Mucosa of stomach (tissue), 1 donor: Measurements from ENCODE around the gene LRRIQ3.
"Not testable (repeated sequence)": the region's sequence is repeated elsewhere in the genome, so short reads cannot be mapped to it uniquely, and the experiment has no call there.

Experiments
- H3K27me3 ChIP-seq: one replicate; pipeline ENCODE4 v1.7.0; 2013; ENCODE audit warnings: mild to moderate bottlenecking, low read length; ENCODE audit not compliant: control insufficient read depth, insufficient read depth
- H3K36me3 ChIP-seq: one replicate; pipeline ENCODE4 v1.7.0; 2013; ENCODE audit warnings: low read length; ENCODE audit not compliant: control insufficient read depth, insufficient read depth
- H3K4me1 ChIP-seq: one replicate; pipeline ENCODE4 v1.7.0; 2013; ENCODE audit warnings: mild to moderate bottlenecking, low read length; ENCODE audit not compliant: control insufficient read depth, insufficient read depth
- H3K4me3 ChIP-seq: one replicate; pipeline ENCODE4 v1.7.0; 2013; ENCODE audit warnings: low read length
- H3K9ac ChIP-seq: one replicate; pipeline ENCODE4 v1.7.0; 2013; ENCODE audit warnings: mild to moderate bottlenecking, low read length, moderate library complexity
- H3K9me3 ChIP-seq: one replicate; pipeline ENCODE4 v1.7.0; 2013; ENCODE audit warnings: mild to moderate bottlenecking, low read length, moderate library complexity; ENCODE audit not compliant: control insufficient read depth
- donor health status: Pancreatic carcinoma.

LRRIQ3 gene

GRCh38 chr1:74197255-74197654 lies 721 bp downstream of the LRRIQ3 start:
- H3K36me3 ChIP-seq = no peaks in the 10 kb centered on the region
- peak overlapping the region; percentile 89 for H3K4me3 ChIP-seq
- H3K27me3 ChIP-seq = no peaks in the 10 kb centered on the region
- H3K9me3 ChIP-seq = no peaks in the 10 kb centered on the region
- H3K9ac ChIP-seq = peak overlapping the region; percentile 91
- H3K4me1 ChIP-seq = no peaks in the 10 kb centered on the region

DNA sequence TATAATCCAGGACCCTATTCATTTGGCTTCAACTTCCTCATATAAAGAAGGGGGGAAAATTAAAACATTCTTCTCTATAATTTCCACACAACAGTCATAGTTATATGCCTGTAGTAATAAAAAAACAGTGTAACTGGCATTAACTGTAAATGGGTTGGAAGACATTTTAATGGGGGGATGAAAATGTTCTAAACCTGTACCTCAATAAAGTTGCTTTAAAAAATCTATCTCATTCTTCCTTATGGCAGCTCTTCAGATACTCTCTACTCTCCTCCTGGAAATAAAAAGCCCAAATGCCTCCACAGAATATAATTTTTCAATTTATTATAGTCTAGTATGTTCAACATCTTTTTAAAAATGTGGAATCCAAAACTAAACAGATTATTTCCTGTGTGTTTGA lies 2.6 kb downstream of the LRRIQ3 start:
- H3K27me3 ChIP-seq = no peaks in the 10 kb centered on the region
- H3K4me3 ChIP-seq = no peak overlapping the region
- no peaks in the 10 kb centered on the region for H3K4me1 ChIP-seq
- H3K9ac ChIP-seq = no peak overlapping the region
- no peaks in the 10 kb centered on the region for H3K36me3 ChIP-seq
- no peaks in the 10 kb centered on the region for H3K9me3 ChIP-seq

GRCh38 chr1:74193908-74194307 lies 4.1 kb downstream of the LRRIQ3 start:
- Histone ChIP-seq H3K9me3 (no peaks in the 10 kb centered on the region), H3K36me3 (no peaks in the 10 kb centered on the region), H3K9ac (no peak overlapping the region), H3K4me3 (no peak overlapping the region), H3K4me1 (no peaks in the 10 kb centered on the region), H3K27me3 (no peaks in the 10 kb centered on the region)

GRCh38 chr1:74180490-74180889 lies 17.5 kb downstream of the LRRIQ3 start:
- Histone ChIP-seq H3K9me3 (no peaks in the 10 kb centered on the region), H3K4me3 (no peak overlapping the region), H3K9ac (no peak overlapping the region), H3K4me1 (no peaks in the 10 kb centered on the region), H3K27me3 (no peaks in the 10 kb centered on the region), H3K36me3 (no peaks in the 10 kb centered on the region)

- not testable (repeated sequence) for H3K4me1 ChIP-seq, H3K4me3 ChIP-seq, H3K36me3 ChIP-seq
These were observed 23.6 kb downstream of the LRRIQ3 start for GRCh38 chr1:74174423-74174822.

GRCh38 chr1:74162333-74162732 lies 35.6 kb downstream of the LRRIQ3 start:
- Histone ChIP-seq H3K36me3 (no peaks in the 10 kb centered on the region), H3K4me1 (no peaks in the 10 kb centered on the region), H3K9ac (no peak overlapping the region), H3K4me3 (no peak overlapping the region), H3K27me3 (no peaks in the 10 kb centered on the region), H3K9me3 (no peaks in the 10 kb centered on the region)

More at GRCh38 chr1:74174423-74174822, 23.6 kb downstream of the LRRIQ3 start:
- H3K27me3 ChIP-seq, H3K9ac ChIP-seq, H3K9me3 ChIP-seq: not testable (repeated sequence)

- no peaks in the 10 kb centered on the region for H3K36me3 ChIP-seq
- no peaks in the 10 kb centered on the region for H3K9me3 ChIP-seq
- H3K9ac ChIP-seq = no peak overlapping the region
- no peaks in the 10 kb centered on the region for H3K4me1 ChIP-seq
- no peak overlapping the region for H3K4me3 ChIP-seq
- H3K27me3 ChIP-seq = no peaks in the 10 kb centered on the region
These were observed 36.5 kb downstream of the LRRIQ3 start for GRCh38 chr1:74161497-74161896.

- Histone ChIP-seq H3K9ac (no peak overlapping the region), H3K27me3 (no peaks in the 10 kb centered on the region), H3K9me3 (no peaks in the 10 kb centered on the region), H3K4me1 (no peaks in the 10 kb centered on the region), H3K36me3 (no peaks in the 10 kb centered on the region), H3K4me3 (no peak overlapping the region)
These were observed 37.9 kb downstream of the LRRIQ3 start for GRCh38 chr1:74160046-74160445.

GRCh38 chr1:74145086-74145485 lies 52.9 kb downstream of the LRRIQ3 start:
- Histone ChIP-seq H3K9ac (no peak overlapping the region), H3K4me1 (no peaks in the 10 kb centered on the region), H3K36me3 (no peaks in the 10 kb centered on the region), H3K4me3 (no peak overlapping the region), H3K27me3 (no peaks in the 10 kb centered on the region), H3K9me3 (no peaks in the 10 kb centered on the region)

DNA sequence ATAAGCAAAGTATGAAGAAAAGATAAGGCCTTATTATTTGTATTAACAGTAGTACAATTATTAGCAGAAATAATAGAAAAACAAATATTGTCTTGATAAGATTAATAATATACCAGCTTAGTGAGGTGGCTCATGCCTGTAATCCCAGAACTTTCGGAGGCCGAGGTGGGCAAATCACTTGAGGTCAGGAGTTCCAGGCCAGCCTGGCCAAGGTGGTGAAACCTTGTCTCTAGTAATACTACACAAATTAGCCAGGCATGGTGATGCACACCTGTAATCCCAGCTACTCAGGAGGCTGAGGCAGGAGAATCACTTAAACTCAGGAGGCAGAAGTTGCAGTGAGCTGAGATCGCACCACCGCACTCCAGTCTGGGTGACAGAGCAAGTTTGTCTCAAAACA lies 80.6 kb downstream of the LRRIQ3 start:
- H3K36me3 ChIP-seq, H3K4me3 ChIP-seq, H3K27me3 ChIP-seq, H3K9ac ChIP-seq, H3K4me1 ChIP-seq, H3K9me3 ChIP-seq: not testable (repeated sequence)

GRCh38 chr1:74113333-74113732 lies 84.6 kb downstream of the LRRIQ3 start:
- H3K4me3 ChIP-seq = no peak overlapping the region
- H3K9me3 ChIP-seq = no peaks in the 10 kb centered on the region
- H3K27me3 ChIP-seq = no peaks in the 10 kb centered on the region
- H3K9ac ChIP-seq = no peak overlapping the region
- no peaks in the 10 kb centered on the region for H3K36me3 ChIP-seq
- H3K4me1 ChIP-seq = no peaks in the 10 kb centered on the region

DNA sequence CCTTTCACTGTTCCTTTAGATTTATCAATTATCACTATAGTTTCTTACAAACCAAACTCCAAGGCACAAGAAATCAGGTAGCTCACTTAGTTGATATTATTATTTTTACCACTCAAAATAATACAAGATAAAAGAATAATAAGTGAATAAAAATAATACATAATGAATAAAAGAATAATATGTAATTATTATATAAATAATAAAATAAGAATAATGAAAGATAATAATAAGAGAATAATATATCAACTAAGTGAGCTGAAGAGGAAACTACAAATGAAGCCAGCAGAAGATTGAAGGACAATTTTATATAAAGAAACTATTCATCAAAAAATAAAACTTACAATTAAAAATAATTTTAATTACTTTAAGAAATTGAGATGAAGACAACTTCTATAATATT lies 90.6 kb downstream of the LRRIQ3 start:
- Histone ChIP-seq H3K36me3 (no peaks in the 10 kb centered on the region), H3K4me1 (no peaks in the 10 kb centered on the region), H3K27me3 (no peaks in the 10 kb centered on the region), H3K4me3 (no peak overlapping the region), H3K9me3 (no peaks in the 10 kb centered on the region), H3K9ac (no peak overlapping the region)

DNA sequence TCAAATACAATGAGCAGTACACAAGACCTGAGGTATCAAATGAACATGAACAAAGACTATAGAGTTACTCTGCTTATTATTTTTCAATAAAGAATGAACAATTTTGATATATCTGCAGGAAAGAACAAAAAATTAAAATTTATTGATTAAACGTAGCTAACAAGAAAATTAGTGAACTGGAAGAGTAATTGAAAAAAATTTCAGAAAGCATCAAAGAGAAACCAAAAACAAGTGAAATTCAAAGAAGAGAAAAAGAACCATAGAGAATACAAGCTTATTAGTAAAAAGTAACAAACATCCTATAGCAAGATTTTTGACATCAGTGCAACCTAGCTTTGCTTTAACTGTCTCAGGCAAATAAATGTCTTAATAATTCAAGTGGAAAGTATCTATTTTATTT lies 106.6 kb downstream of the LRRIQ3 start:
- Histone ChIP-seq H3K27me3 (no peaks in the 10 kb centered on the region), H3K9me3 (no peaks in the 10 kb centered on the region), H3K9ac (no peak overlapping the region), H3K36me3 (no peaks in the 10 kb centered on the region), H3K4me3 (no peak overlapping the region), H3K4me1 (no peaks in the 10 kb centered on the region)
